Measurements from ENCODE around the gene TMEM127.

Gene TMEM127

GRCh38 chr2:96207073-96207773, 58.6 kb downstream of the TMEM127 start:
- no peak for TF ChIP-seq CTCF (conservative IDR thresholded peaks at IDR 0.05; ENCODE audit: control insufficient read depth, insufficient read depth, low read depth, low read length)
- DNase-seq (ENCODE audit: low read depth), result peak; percentile 42
- peak overlapping the region; percentile 91 for H3K4me3 ChIP-seq (ENCODE audit: control insufficient read depth, low read depth, low read length)

GRCh38 chr2:96205888-96206287, 59.9 kb downstream of the TMEM127 start:
- peak; percentile 88 for DNase-seq (ENCODE audit: low read depth)
- TF ChIP-seq CTCF (conservative IDR thresholded peaks at IDR 0.05; ENCODE audit: control insufficient read depth, insufficient read depth, low read depth, low read length), result no peak
- H3K4me3 ChIP-seq (ENCODE audit: control insufficient read depth, low read depth, low read length), result no peak overlapping the region

- peak; percentile 37 for DNase-seq (ENCODE audit: low read depth)
- H3K4me3 ChIP-seq (ENCODE audit: control insufficient read depth, low read depth, low read length), result no peak overlapping the region
- no peak for TF ChIP-seq CTCF (conservative IDR thresholded peaks at IDR 0.05; ENCODE audit: control insufficient read depth, insufficient read depth, low read depth, low read length)
These were observed 60.8 kb downstream of the TMEM127 start for GRCh38 chr2:96204836-96205624.

- TF ChIP-seq CTCF (conservative IDR thresholded peaks at IDR 0.05; ENCODE audit: control insufficient read depth, insufficient read depth, low read depth, low read length), result no peak
- H3K4me3 ChIP-seq (ENCODE audit: control insufficient read depth, low read depth, low read length), result no peak overlapping the region
- DNase-seq (ENCODE audit: low read depth), result no peak
These were observed 62.4 kb downstream of the TMEM127 start for GRCh38 chr2:96203130-96204028.

GRCh38 chr2:96202152-96202854, 63.5 kb downstream of the TMEM127 start:
- TF ChIP-seq CTCF (conservative IDR thresholded peaks at IDR 0.05; ENCODE audit: control insufficient read depth, insufficient read depth, low read depth, low read length), result no peak
- peak; percentile 18 for DNase-seq (ENCODE audit: low read depth)
- H3K4me3 ChIP-seq (ENCODE audit: control insufficient read depth, low read depth, low read length), result no peak overlapping the region

- TF ChIP-seq CTCF (conservative IDR thresholded peaks at IDR 0.05; ENCODE audit: control insufficient read depth, insufficient read depth, low read depth, low read length), result no peak
- DNase-seq (ENCODE audit: low read depth), result no peak
- H3K4me3 ChIP-seq (ENCODE audit: control insufficient read depth, low read depth, low read length), result no peak overlapping the region
These were observed 64.5 kb downstream of the TMEM127 start for GRCh38 chr2:96201338-96201737.

Measured in fibroblast of mammary gland (primary cell).